ENCODE results near the gene CCDC93.

Gene CCDC93

GRCh38 chr2:117952701-117953100, 61.2 kb downstream of the CCDC93 start:
- TF ChIP-seq CTCF (IDR thresholded peaks at IDR 0.05; ENCODE audit: low read depth, low read length, missing control alignments) = no peak
- DNase-seq (ENCODE audit: extremely low read depth, low read depth) = no peak
- H3K4me3 ChIP-seq (replicated peaks; ENCODE audit: low read depth, low read length) = no peak overlapping the region

GRCh38 chr2:117952228-117952627, 61.6 kb downstream of the CCDC93 start:
- no peak for DNase-seq (ENCODE audit: extremely low read depth, low read depth)
- no peak for TF ChIP-seq CTCF (IDR thresholded peaks at IDR 0.05; ENCODE audit: low read depth, low read length, missing control alignments)
- no peak overlapping the region for H3K4me3 ChIP-seq (replicated peaks; ENCODE audit: low read depth, low read length)

- no peak overlapping the region for H3K4me3 ChIP-seq (replicated peaks; ENCODE audit: low read depth, low read length)
- DNase-seq (ENCODE audit: extremely low read depth, low read depth) = no peak
- TF ChIP-seq CTCF (IDR thresholded peaks at IDR 0.05; ENCODE audit: low read depth, low read length, missing control alignments) = no peak
Observed at GRCh38 chr2:117949806-117950205, 64.1 kb downstream of the CCDC93 start.

- TF ChIP-seq CTCF (IDR thresholded peaks at IDR 0.05; ENCODE audit: low read depth, low read length, missing control alignments) = no peak
- DNase-seq (ENCODE audit: extremely low read depth, low read depth) = no peak
- no peak overlapping the region for H3K4me3 ChIP-seq (replicated peaks; ENCODE audit: low read depth, low read length)
Observed at GRCh38 chr2:117948615-117949014, 65.3 kb downstream of the CCDC93 start.

- no peak for TF ChIP-seq CTCF (IDR thresholded peaks at IDR 0.05; ENCODE audit: low read depth, low read length, missing control alignments)
- no peak overlapping the region for H3K4me3 ChIP-seq (replicated peaks; ENCODE audit: low read depth, low read length)
- no peak for DNase-seq (ENCODE audit: extremely low read depth, low read depth)
Observed at GRCh38 chr2:117945296-117945695, 68.6 kb downstream of the CCDC93 start.

GRCh38 chr2:117944816-117945215, 69.1 kb downstream of the CCDC93 start:
- no peak for TF ChIP-seq CTCF (IDR thresholded peaks at IDR 0.05; ENCODE audit: low read depth, low read length, missing control alignments)
- H3K4me3 ChIP-seq (replicated peaks; ENCODE audit: low read depth, low read length) = no peak overlapping the region
- DNase-seq (ENCODE audit: extremely low read depth, low read depth) = no peak

- no peak for DNase-seq (ENCODE audit: extremely low read depth, low read depth)
- no peak for TF ChIP-seq CTCF (IDR thresholded peaks at IDR 0.05; ENCODE audit: low read depth, low read length, missing control alignments)
- no peak overlapping the region for H3K4me3 ChIP-seq (replicated peaks; ENCODE audit: low read depth, low read length)
Observed at GRCh38 chr2:117943013-117943672, 70.7 kb downstream of the CCDC93 start.

All from HFF-Myc (cell line).